HT-29 (cell line): Measurements from ENCODE around the gene SAT1. TPM values are rescaled to one million over a fixed set of nuclear protein-coding genes. Genes with fewer than 3 reads are reported as not detected.

Source experiments
- DNase-seq: peaks from one replicate; pipeline ENCODE4 v3.0.0-alpha.2; 2015; ENCODE audit warnings: low spot score
- total RNA-seq: library from RNA; depleted of rRNA; stranded (reverse); fragments of >200 nt; shearing (Covaris generic); gene quantifications from 2 replicates; pipeline ENCODE4 v1.2.3, GENCODE V29; 2014

Gene SAT1
- total RNA-seq, 1 experiment from 2014 or later: 70.2 TPM

- no peak for DNase-seq
Observed at GRCh38 chrX:23776363-23776762, 6.6 kb upstream of the SAT1 start.

GRCh38 chrX:23779025-23779424 is 3.9 kb upstream of the SAT1 start:
- DNase-seq: no peak

- no peak for DNase-seq
Observed at GRCh38 chrX:23782455-23782854, 518 bp upstream of the SAT1 start.

GRCh38 chrX:23783589-23784469 is 856 bp downstream of the SAT1 start:
- DNase-seq: peak; percentile 26

- no peak for DNase-seq
Observed at GRCh38 chrX:23784470-23785331, 1.7 kb downstream of the SAT1 start.

GRCh38 chrX:23785580-23785979 is 2.6 kb downstream of the SAT1 start:
- no peak for DNase-seq

GRCh38 chrX:23786268-23786815 is 3.4 kb downstream of the SAT1 start:
- DNase-seq: no peak

- DNase-seq: no peak
Observed at GRCh38 chrX:23787745-23788118, 4.8 kb downstream of the SAT1 start.

- DNase-seq: no peak
Observed at GRCh38 chrX:23788521-23788920, 5.5 kb downstream of the SAT1 start.

GRCh38 chrX:23788946-23789345 is 6.0 kb downstream of the SAT1 start:
- DNase-seq: no peak

GRCh38 chrX:23789386-23790154 is 6.6 kb downstream of the SAT1 start:
- no peak for DNase-seq

- no peak for DNase-seq
Observed at GRCh38 chrX:23790155-23790497, 7.2 kb downstream of the SAT1 start.

GRCh38 chrX:23792861-23793553 is 10.0 kb downstream of the SAT1 start:
- DNase-seq: no peak

- DNase-seq: no peak
Observed at GRCh38 chrX:23795221-23795620, 12.2 kb downstream of the SAT1 start.

GRCh38 chrX:23797371-23798128 is 14.6 kb downstream of the SAT1 start:
- peak; percentile 83 for DNase-seq

GRCh38 chrX:23799469-23800065 is 16.6 kb downstream of the SAT1 start:
- DNase-seq: no peak

- DNase-seq: no peak
Observed at GRCh38 chrX:23802431-23802830, 19.5 kb downstream of the SAT1 start.

- peak; percentile 52 for DNase-seq
Observed at GRCh38 chrX:23803931-23804381, 21.0 kb downstream of the SAT1 start.

- DNase-seq: no peak
Observed at GRCh38 chrX:23804578-23804977, 21.6 kb downstream of the SAT1 start.

GRCh38 chrX:23805389-23805788 is 22.4 kb downstream of the SAT1 start:
- no peak for DNase-seq
